Neural cell (in vitro differentiated cells): Measurements from ENCODE around the gene UFD1. TPM values are rescaled to one million over a fixed set of nuclear protein-coding genes. Genes with fewer than 3 reads are reported as not detected.

Experiments
- H2AFZ ChIP-seq: fragments of 200-600, 300-800 bp; sonication (generic), shearing (Covaris generic); 2 replicates; pipeline ENCODE4 v1.6.0; 2014; ENCODE audit warnings: low read depth, mild to moderate bottlenecking, antibody characterized with exemption, low read length, moderate library complexity
- H3F3A ChIP-seq: fragments of 200-600 bp; shearing (Covaris generic); 2 replicates; pipeline ENCODE4 v1.6.1; 2016; ENCODE audit warnings: mild to moderate bottlenecking, moderate library complexity, mixed read lengths, antibody characterized with exemption, low read length; ENCODE audit not compliant: insufficient read depth, poor library complexity, severe bottlenecking
- H3K27ac ChIP-seq: fragments of 200-600, 300-800 bp; sonication (generic), shearing (Covaris generic); 2 replicates; pipeline ENCODE4 v1.5.1; 2014; ENCODE audit warnings: mild to moderate bottlenecking, low read length, moderate library complexity
- H3K27me3 ChIP-seq: fragments of 300-800, 200-600 bp; sonication (generic), shearing (Covaris generic); 2 replicates; pipeline ENCODE4 v1.6.0; 2014; ENCODE audit warnings: mild to moderate bottlenecking, low read depth, low read length, moderate library complexity; ENCODE audit not compliant: insufficient read depth
- H3K36me3 ChIP-seq: fragments of 300-800, 200-600 bp; sonication (generic), shearing (Covaris generic); 2 replicates; pipeline ENCODE4 v1.5.1; 2014; ENCODE audit warnings: mild to moderate bottlenecking, antibody characterized with exemption, low read length, moderate library complexity; ENCODE audit not compliant: insufficient read depth
- H3K4me2 ChIP-seq: fragments of 300-800, 200-600 bp; sonication (generic), shearing (Covaris generic); 2 replicates; pipeline ENCODE4 v1.6.0; 2014; ENCODE audit warnings: mild to moderate bottlenecking, low read length
- H3K4me3 ChIP-seq: fragments of 300-800, 200-600 bp; sonication (generic), shearing (Covaris generic); 2 replicates; pipeline ENCODE4 v1.5.1; 2014; ENCODE audit warnings: mild to moderate bottlenecking, low read length, moderate library complexity
- H3K79me2 ChIP-seq: fragments of 200-600 bp; shearing (Covaris generic); replicated peaks from 2 replicates; pipeline ENCODE4 v1.6.0; 2014; ENCODE audit warnings: mild to moderate bottlenecking, low read length, moderate library complexity; ENCODE audit not compliant: insufficient read depth
- H3K9ac ChIP-seq: fragments of 300-800, 200-600 bp; sonication (generic), shearing (Covaris generic); 2 replicates; pipeline ENCODE4 v1.6.1; 2016; ENCODE audit warnings: mild to moderate bottlenecking, low read length, mixed read lengths
- H3K9me2 ChIP-seq: fragments of 200-600 bp; shearing (Covaris generic); 2 replicates; pipeline ENCODE4 v1.6.1; 2016; ENCODE audit warnings: mild to moderate bottlenecking, low read length, mixed read lengths; ENCODE audit not compliant: insufficient read depth
- H3K9me3 ChIP-seq: fragments of 200-600, 300-800 bp; sonication (generic), shearing (Covaris generic); 2 replicates; pipeline ENCODE4 v1.6.1; 2016; ENCODE audit warnings: mild to moderate bottlenecking, mixed run types, low read length, moderate library complexity, mixed read lengths
- H4K20me1 ChIP-seq: fragments of 200-600 bp; shearing (Covaris generic); 2 replicates; pipeline ENCODE4 v1.6.1; 2016; ENCODE audit warnings: mild to moderate bottlenecking, mixed run types; ENCODE audit not compliant: insufficient read depth
- EP300 ChIP-seq: fragments of 450-650 bp; conservative IDR thresholded peaks from 2 replicates; pipeline ENCODE4 v1.6.1; 2014; ENCODE audit warnings: antibody characterized with exemption, mild to moderate bottlenecking, moderate library complexity; ENCODE audit not compliant: poor library complexity, severe bottlenecking
- EZH2 ChIP-seq: fragments of 200-600, 300-800 bp; shearing (Covaris generic), sonication (generic); IDR thresholded peaks from 2 replicates; pipeline ENCODE4 v1.6.1; 2014; ENCODE audit warnings: antibody characterized with exemption, low read length, borderline replicate concordance, mild to moderate bottlenecking; ENCODE audit not compliant: insufficient read depth, poor library complexity, severe bottlenecking
- MXI1 ChIP-seq: fragments of 450-650 bp; conservative IDR thresholded peaks from 2 replicates; pipeline ENCODE4 v1.6.1; 2014; ENCODE audit warnings: antibody characterized with exemption, mild to moderate bottlenecking; ENCODE audit not compliant: poor library complexity, severe bottlenecking
- POLR2AphosphoS5 ChIP-seq: IDR thresholded peaks from 2 replicates; pipeline ENCODE4 v1.6.1; 2012
- RAD21 ChIP-seq: fragments of 450-650 bp; conservative IDR thresholded peaks from 2 replicates; pipeline ENCODE4 v1.6.1; 2014; ENCODE audit warnings: antibody characterized with exemption, mild to moderate bottlenecking, moderate library complexity
- SMC3 ChIP-seq: fragments of 450-650 bp; conservative IDR thresholded peaks from 2 replicates; pipeline ENCODE4 v1.6.1; 2014; ENCODE audit warnings: antibody characterized with exemption, mild to moderate bottlenecking, moderate library complexity; ENCODE audit not compliant: poor library complexity
- TAF1 ChIP-seq: IDR thresholded peaks from 2 replicates; pipeline ENCODE4 v1.6.1; 2012; ENCODE audit warnings: low read depth
- polyA plus RNA-seq: library from polyadenylated mRNA; depleted of rRNA; stranded (reverse); fragments of >200 nt; gene quantifications from 2 replicates; pipeline ENCODE4 v1.2.3, GENCODE V29; 2014
- TF ChIP-seq, protein P1 (sequence below): fragments of 450-650 bp; IDR thresholded peaks from 2 replicates; pipeline ENCODE4 v1.5.1; 2014; ENCODE audit warnings: antibody characterized with exemption, mild to moderate bottlenecking, moderate library complexity; ENCODE audit not compliant: poor library complexity, severe bottlenecking
- TF ChIP-seq, protein P2 (sequence below): IDR thresholded peaks from 2 replicates; pipeline ENCODE4 v1.6.1; 2012; ENCODE audit warnings: borderline replicate concordance

The UFD1 gene
- polyA plus RNA-seq, 1 donor from 2014 or later, result 56.9 TPM

DNA sequence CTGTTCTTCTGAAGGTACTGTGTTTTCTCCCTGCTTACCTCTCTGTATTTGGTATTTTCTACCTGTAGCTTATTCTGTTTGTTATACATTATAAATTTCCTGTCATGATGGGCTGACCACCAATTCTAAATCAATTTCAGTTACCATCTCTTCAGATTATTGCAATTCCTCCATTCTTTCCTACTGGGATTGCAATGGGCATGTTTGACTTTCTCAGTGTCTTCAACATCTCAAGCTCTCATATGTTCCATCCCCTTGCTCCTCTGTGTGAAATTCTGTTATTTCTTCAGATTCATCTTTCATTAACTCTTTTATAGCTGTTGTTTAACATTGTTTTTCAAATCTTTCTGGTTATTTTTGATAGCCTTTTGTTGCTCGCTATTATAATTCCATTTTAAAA, 16.0 kb downstream of the UFD1 start:
- H3K27me3 ChIP-seq, result no peaks in the 10 kb centered on the region
- no peak overlapping the region for H3K27ac ChIP-seq
- no peaks in the 10 kb centered on the region for H3K79me2 ChIP-seq
- H3K9ac ChIP-seq, result no peak overlapping the region
- no peak overlapping the region for H3K4me2 ChIP-seq
- TF ChIP-seq, protein P1, sequence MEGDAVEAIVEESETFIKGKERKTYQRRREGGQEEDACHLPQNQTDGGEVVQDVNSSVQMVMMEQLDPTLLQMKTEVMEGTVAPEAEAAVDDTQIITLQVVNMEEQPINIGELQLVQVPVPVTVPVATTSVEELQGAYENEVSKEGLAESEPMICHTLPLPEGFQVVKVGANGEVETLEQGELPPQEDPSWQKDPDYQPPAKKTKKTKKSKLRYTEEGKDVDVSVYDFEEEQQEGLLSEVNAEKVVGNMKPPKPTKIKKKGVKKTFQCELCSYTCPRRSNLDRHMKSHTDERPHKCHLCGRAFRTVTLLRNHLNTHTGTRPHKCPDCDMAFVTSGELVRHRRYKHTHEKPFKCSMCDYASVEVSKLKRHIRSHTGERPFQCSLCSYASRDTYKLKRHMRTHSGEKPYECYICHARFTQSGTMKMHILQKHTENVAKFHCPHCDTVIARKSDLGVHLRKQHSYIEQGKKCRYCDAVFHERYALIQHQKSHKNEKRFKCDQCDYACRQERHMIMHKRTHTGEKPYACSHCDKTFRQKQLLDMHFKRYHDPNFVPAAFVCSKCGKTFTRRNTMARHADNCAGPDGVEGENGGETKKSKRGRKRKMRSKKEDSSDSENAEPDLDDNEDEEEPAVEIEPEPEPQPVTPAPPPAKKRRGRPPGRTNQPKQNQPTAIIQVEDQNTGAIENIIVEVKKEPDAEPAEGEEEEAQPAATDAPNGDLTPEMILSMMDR, result no peak
- no peak for TF ChIP-seq EP300
- no peak for TF ChIP-seq RAD21
- no peak for TF ChIP-seq EZH2
- TF ChIP-seq, protein P2, sequence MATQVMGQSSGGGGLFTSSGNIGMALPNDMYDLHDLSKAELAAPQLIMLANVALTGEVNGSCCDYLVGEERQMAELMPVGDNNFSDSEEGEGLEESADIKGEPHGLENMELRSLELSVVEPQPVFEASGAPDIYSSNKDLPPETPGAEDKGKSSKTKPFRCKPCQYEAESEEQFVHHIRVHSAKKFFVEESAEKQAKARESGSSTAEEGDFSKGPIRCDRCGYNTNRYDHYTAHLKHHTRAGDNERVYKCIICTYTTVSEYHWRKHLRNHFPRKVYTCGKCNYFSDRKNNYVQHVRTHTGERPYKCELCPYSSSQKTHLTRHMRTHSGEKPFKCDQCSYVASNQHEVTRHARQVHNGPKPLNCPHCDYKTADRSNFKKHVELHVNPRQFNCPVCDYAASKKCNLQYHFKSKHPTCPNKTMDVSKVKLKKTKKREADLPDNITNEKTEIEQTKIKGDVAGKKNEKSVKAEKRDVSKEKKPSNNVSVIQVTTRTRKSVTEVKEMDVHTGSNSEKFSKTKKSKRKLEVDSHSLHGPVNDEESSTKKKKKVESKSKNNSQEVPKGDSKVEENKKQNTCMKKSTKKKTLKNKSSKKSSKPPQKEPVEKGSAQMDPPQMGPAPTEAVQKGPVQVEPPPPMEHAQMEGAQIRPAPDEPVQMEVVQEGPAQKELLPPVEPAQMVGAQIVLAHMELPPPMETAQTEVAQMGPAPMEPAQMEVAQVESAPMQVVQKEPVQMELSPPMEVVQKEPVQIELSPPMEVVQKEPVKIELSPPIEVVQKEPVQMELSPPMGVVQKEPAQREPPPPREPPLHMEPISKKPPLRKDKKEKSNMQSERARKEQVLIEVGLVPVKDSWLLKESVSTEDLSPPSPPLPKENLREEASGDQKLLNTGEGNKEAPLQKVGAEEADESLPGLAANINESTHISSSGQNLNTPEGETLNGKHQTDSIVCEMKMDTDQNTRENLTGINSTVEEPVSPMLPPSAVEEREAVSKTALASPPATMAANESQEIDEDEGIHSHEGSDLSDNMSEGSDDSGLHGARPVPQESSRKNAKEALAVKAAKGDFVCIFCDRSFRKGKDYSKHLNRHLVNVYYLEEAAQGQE, result no peak
- TF ChIP-seq SMC3, result no peak
- TF ChIP-seq POLR2AphosphoS5, result no peak
- no peak for TF ChIP-seq MXI1
- no peak for TF ChIP-seq TAF1
- H3K9me3 ChIP-seq, result no peaks in the 10 kb centered on the region
- no peak overlapping the region for H3K4me3 ChIP-seq
- H2AFZ ChIP-seq, result no peak overlapping the region
- H3K9me2 ChIP-seq, result no peaks in the 10 kb centered on the region
- no peaks in the 10 kb centered on the region for H4K20me1 ChIP-seq
- H3K36me3 ChIP-seq, result no peaks in the 10 kb centered on the region
- H3F3A ChIP-seq, result no peaks in the 10 kb centered on the region

DNA sequence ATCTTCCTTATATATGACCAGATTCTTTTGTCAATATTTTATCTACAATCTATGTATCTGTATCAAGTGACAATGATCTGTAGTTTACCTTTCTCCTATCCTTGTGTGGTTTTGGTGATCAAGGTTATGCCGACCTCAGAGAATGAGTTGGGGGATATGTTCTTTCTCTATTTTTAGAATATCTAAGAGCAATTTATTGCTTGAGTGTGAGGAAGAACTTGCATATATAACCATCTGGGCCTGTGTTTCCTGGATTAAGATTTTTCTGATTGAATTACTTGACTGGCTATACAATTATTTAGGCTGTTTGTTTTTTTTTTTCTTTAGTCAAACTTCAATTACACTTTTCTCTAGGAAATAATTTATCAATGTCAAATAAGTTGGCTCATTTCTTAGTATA, 17.5 kb downstream of the UFD1 start:
- Histone ChIP-seq H3K4me3 (no peak overlapping the region), H3K4me2 (no peak overlapping the region), H4K20me1 (no peaks in the 10 kb centered on the region), H3K9ac (no peak overlapping the region), H3K79me2 (no peaks in the 10 kb centered on the region), H2AFZ (no peak overlapping the region), H3K9me3 (no peaks in the 10 kb centered on the region), H3F3A (no peaks in the 10 kb centered on the region), H3K9me2 (no peaks in the 10 kb centered on the region), H3K36me3 (no peaks in the 10 kb centered on the region), H3K27ac (no peak overlapping the region), H3K27me3 (no peaks in the 10 kb centered on the region)
- TF ChIP-seq SMC3, result no peak
- TF ChIP-seq RAD21, result no peak
- no peak for TF ChIP-seq MXI1
- TF ChIP-seq POLR2AphosphoS5, result no peak
- no peak for TF ChIP-seq EP300
- TF ChIP-seq EZH2, result no peak
- no peak for TF ChIP-seq TAF1
- TF ChIP-seq, protein P1, result no peak
- TF ChIP-seq, protein P2, result no peak
